ENCODE measurements around the gene KLK4. TPM values are rescaled to one million over a fixed set of nuclear protein-coding genes. Genes with fewer than 3 reads are reported as not detected.

The KLK4 gene
- total RNA-seq, 1 donor from 2014 or later = not detected

DNA sequence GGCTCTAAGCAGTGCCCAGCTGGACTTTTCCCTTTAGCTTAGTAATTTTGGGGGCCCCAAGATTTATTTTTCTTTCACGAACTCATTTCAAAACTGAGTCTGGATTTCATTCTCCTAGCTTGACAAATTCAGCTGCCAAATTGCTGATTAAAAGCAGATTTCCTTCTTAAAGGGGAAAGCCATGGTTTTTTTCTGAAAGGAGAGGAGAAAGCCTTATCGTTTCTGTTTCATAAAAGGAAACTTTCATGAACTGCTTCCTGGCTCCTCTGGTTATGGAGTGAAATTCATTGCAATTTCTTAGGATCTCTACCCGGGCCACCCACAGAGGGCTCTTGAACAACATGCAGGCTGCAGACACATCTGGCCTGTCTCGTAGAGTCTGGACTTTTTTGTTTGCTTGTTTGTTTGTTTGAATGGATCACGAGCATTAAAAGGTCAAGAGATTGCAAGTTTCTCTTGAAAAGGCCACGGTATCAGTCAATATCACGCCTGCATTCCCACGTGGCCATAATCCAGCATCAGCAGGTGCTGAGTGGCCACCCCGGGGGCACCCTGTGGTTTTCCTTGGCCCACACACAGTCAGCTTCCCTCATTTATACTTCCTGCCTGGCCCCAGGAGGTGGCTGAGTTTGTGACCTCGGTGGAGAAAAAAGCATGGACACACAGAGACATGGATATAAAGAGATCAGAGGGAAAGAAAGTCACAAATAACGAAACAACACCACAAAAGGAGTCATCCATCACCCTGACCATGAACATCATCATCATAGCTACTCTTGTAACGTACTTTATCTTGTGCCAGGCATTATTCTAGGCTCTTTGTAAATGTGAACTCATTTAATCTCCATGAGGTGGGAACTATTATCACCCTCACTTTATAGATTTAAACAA is 10.5 kb upstream of the KLK4 start:
- H3K36me3 ChIP-seq (ENCODE audit: control insufficient read depth in 3 of 3, insufficient read depth in 3 of 3, low read length in 3 of 3) = no peaks in the 10 kb centered on the region
- H3K4me3 ChIP-seq (ENCODE audit: low read length in 3 of 3) = no peak overlapping the region
- H3K27ac ChIP-seq (ENCODE audit: low read depth, low read length) = no peak overlapping the region
- no peaks in the 10 kb centered on the region for H3K4me1 ChIP-seq (ENCODE audit: control insufficient read depth in 3 of 3, insufficient read depth in 3 of 3, low read length in 3 of 3)
- H3K27me3 ChIP-seq (ENCODE audit: control insufficient read depth in 3 of 3, insufficient read depth in 3 of 3, low read length in 3 of 3) = peaks cover 4 to 21% (median 6%) of the 10 kb centered on the region in 3 donors
- no peak overlapping the region for H3K9ac ChIP-seq (ENCODE audit: low read depth in 1 of 3, low read length in 3 of 3)
- no peaks in the 10 kb centered on the region for H3K9me3 ChIP-seq (ENCODE audit: control insufficient read depth in 3 of 3, low read length in 3 of 3)

- H3K4me1 ChIP-seq (ENCODE audit: control insufficient read depth in 3 of 3, insufficient read depth in 3 of 3, low read length in 3 of 3) = no peaks in the 10 kb centered on the region
- no peaks in the 10 kb centered on the region for H3K36me3 ChIP-seq (ENCODE audit: control insufficient read depth in 3 of 3, insufficient read depth in 3 of 3, low read length in 3 of 3)
- H3K27me3 ChIP-seq (ENCODE audit: control insufficient read depth in 3 of 3, insufficient read depth in 3 of 3, low read length in 3 of 3) = peaks cover 12 to 37% (median 20%) of the 10 kb centered on the region in 3 donors
- H3K9ac ChIP-seq (ENCODE audit: low read depth in 1 of 3, low read length in 3 of 3) = no peak overlapping the region
- no peak overlapping the region for H3K27ac ChIP-seq (ENCODE audit: low read depth, low read length)
- no peak overlapping the region for H3K4me3 ChIP-seq (ENCODE audit: low read length in 3 of 3)
- H3K9me3 ChIP-seq (ENCODE audit: control insufficient read depth in 3 of 3, low read length in 3 of 3) = no peaks in the 10 kb centered on the region
Observed at GRCh38 chr19:50916069-50916468, 4.9 kb upstream of the KLK4 start.

DNA sequence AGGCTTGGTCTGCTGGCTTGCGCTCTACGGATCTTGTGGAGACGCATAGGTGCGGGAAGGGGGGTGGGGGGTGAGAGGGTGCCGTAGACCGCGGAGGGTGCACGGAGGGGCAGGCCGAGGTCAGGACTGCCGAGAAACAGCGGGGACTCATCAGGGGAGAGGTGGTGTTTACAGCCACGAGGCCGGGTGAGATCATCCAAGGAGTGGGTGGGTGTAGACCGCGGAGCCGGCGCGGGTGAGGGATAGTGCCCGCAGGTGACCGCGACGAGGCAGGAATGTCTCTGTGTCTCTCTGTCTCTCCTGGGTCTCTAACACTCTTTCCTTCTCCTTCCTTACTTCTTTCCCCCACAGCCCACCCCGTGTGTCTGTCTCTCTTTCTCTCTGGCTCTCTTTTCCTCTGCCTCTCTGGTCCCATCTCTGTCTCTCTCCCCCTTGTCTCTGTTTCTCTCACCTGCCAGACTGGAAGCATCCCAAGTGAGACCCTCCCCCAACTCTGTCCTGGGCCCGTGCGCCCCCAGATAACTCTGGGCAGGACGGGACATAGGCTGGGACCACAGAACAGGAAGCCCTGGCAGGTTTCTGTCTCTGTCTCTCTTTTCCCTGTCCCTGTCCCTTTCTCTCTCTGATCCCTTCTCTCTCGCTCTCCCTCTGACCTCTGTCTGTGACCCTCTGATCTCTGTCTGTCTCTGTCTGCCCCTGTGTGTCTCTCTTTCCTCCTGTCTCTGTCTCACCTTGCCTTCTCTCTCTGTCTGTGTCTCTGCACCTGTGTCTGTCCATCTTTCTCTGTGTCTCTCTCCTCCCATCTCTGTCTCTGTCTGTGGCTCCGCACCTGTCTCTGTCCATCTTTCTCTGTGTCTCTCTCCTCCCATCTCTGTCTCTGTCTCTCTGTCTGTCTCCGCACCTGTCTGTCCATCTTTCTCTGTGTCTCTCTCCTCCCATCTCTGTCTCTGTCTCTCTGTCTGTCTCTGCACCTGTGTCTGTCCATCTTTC is 1.8 kb upstream of the KLK4 start:
- Histone ChIP-seq H3K36me3 (ENCODE audit: control insufficient read depth in 3 of 3, insufficient read depth in 3 of 3, low read length in 3 of 3) (no peaks in the 10 kb centered on the region), H3K9ac (ENCODE audit: low read depth in 1 of 3, low read length in 3 of 3) (no peak overlapping the region), H3K27me3 (ENCODE audit: control insufficient read depth in 3 of 3, insufficient read depth in 3 of 3, low read length in 3 of 3) (peaks cover 34 to 50% (median 39%) of the 10 kb centered on the region in 3 donors), H3K27ac (ENCODE audit: low read depth, low read length) (no peak overlapping the region), H3K4me3 (ENCODE audit: low read length in 3 of 3) (no peak overlapping the region), H3K4me1 (ENCODE audit: control insufficient read depth in 3 of 3, insufficient read depth in 3 of 3, low read length in 3 of 3) (no peaks in the 10 kb centered on the region), H3K9me3 (ENCODE audit: control insufficient read depth in 3 of 3, low read length in 3 of 3) (no peaks in the 10 kb centered on the region)

DNA sequence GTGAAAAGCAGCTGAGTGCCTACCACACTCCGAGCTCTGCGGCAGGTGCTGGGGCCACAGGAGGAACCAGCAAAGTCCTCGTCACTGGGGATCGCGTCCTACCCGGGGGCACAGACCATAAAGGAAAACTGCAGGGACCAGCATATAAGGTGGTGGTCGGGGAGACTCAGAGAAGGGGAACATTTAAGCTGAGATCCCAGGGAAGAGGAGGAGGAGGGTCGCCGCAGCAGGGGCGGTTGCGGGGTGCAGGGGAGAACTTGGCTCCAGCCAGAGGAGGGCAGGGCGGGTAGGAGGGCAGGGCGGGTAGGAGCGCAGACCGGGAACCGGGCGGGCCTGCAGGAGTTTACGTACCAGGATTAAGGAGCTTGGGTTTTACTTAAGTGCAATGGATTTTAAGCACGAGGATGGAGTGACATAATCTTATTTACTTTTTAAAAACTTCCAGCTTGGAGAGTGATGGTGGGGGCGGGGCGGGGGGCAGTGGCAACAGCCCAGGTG is 956 bp upstream of the KLK4 start:
- no peaks in the 10 kb centered on the region for H3K4me1 ChIP-seq (ENCODE audit: control insufficient read depth in 3 of 3, insufficient read depth in 3 of 3, low read length in 3 of 3)
- no peaks in the 10 kb centered on the region for H3K36me3 ChIP-seq (ENCODE audit: control insufficient read depth in 3 of 3, insufficient read depth in 3 of 3, low read length in 3 of 3)
- peaks cover 37 to 54% (median 40%) of the 10 kb centered on the region in 3 donors for H3K27me3 ChIP-seq (ENCODE audit: control insufficient read depth in 3 of 3, insufficient read depth in 3 of 3, low read length in 3 of 3)
- H3K27ac ChIP-seq (ENCODE audit: low read depth, low read length) = no peak overlapping the region
- H3K9me3 ChIP-seq (ENCODE audit: control insufficient read depth in 3 of 3, low read length in 3 of 3) = no peaks in the 10 kb centered on the region
- no peak overlapping the region for H3K9ac ChIP-seq (ENCODE audit: low read depth in 1 of 3, low read length in 3 of 3)
- H3K4me3 ChIP-seq (ENCODE audit: low read length in 3 of 3) = no peak overlapping the region

DNA sequence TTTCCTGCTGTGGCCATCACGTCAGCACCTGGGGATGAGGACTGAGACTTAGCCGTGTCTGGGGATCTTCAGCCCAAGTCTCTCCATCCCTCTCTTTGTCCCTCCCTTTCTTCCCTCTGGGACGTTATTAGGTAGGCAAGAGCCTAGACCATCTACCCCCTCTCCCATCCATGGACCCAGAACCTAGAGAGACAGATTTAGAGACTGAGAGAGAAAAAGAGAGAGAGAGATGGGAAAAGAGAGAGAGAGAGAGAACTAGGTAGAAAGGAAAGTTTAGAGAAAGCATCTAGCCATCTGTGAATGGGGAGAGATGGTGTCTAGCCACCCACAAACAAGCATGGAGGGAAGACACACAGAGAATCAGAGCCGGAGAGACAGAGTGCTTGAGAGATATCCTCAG is 473 bp downstream of the KLK4 start:
- Histone ChIP-seq H3K36me3 (ENCODE audit: control insufficient read depth in 3 of 3, insufficient read depth in 3 of 3, low read length in 3 of 3) (no peaks in the 10 kb centered on the region), H3K9ac (ENCODE audit: low read depth in 1 of 3, low read length in 3 of 3) (no peak overlapping the region), H3K27me3 (ENCODE audit: control insufficient read depth in 3 of 3, insufficient read depth in 3 of 3, low read length in 3 of 3) (peaks cover 39 to 50% (median 40%) of the 10 kb centered on the region in 3 donors), H3K4me1 (ENCODE audit: control insufficient read depth in 3 of 3, insufficient read depth in 3 of 3, low read length in 3 of 3) (no peaks in the 10 kb centered on the region), H3K27ac (ENCODE audit: low read depth, low read length) (no peak overlapping the region), H3K9me3 (ENCODE audit: control insufficient read depth in 3 of 3, low read length in 3 of 3) (no peaks in the 10 kb centered on the region), H3K4me3 (ENCODE audit: low read length in 3 of 3) (no peak overlapping the region)

DNA sequence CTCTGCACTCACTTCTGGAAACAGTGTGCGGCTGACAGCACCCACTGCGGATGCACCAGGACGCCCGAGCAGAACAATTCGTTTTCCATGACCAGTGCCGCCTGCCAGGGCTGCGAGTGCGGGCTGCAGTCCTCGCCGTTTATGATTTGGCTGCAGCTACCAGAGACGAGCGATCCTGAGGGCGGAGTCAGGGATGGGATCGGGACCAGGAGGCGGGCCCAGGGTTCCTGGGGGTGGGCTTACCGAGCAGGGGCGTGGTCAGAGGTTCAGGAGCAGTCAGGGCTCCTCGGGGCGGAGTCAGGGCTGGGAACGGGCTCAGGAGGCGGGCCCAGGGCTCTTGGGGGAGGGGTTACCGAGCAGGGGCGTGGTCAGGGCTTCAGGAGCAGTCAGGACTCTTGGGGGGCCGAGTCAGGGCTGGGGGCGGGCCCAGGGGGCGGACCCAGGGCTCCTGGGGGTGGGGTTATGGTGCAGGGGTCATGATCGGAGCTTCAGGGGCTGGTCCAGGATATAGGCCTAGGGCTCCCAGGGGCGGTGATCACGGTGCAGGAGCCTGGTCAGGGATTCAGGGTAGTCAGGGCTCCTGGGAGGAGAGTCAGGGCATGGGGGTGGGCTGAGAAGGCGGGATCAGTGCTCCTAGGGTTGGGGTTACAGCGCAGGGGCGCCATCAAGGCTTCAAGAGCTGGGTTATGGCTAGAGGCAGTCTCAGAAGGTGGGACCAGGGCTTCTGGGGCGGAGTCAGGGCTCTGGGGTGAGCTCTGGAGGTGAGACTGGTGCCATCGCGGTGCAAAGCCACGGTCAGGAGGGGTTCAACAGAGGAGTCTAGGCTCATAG is 1.7 kb downstream of the KLK4 start:
- H3K4me1 ChIP-seq (ENCODE audit: control insufficient read depth in 3 of 3, insufficient read depth in 3 of 3, low read length in 3 of 3) = no peaks in the 10 kb centered on the region
- H3K4me3 ChIP-seq (ENCODE audit: low read length in 3 of 3) = no peak overlapping the region
- H3K9ac ChIP-seq (ENCODE audit: low read depth in 1 of 3, low read length in 3 of 3) = no peak overlapping the region
- no peak overlapping the region for H3K27ac ChIP-seq (ENCODE audit: low read depth, low read length)
- H3K9me3 ChIP-seq (ENCODE audit: control insufficient read depth in 3 of 3, low read length in 3 of 3) = no peaks in the 10 kb centered on the region
- peaks cover 39 to 47% (median 40%) of the 10 kb centered on the region in 3 donors for H3K27me3 ChIP-seq (ENCODE audit: control insufficient read depth in 3 of 3, insufficient read depth in 3 of 3, low read length in 3 of 3)
- no peaks in the 10 kb centered on the region for H3K36me3 ChIP-seq (ENCODE audit: control insufficient read depth in 3 of 3, insufficient read depth in 3 of 3, low read length in 3 of 3)

- peaks cover 39 to 45% (median 40%) of the 10 kb centered on the region in 3 donors for H3K27me3 ChIP-seq (ENCODE audit: control insufficient read depth in 3 of 3, insufficient read depth in 3 of 3, low read length in 3 of 3)
- no peaks in the 10 kb centered on the region for H3K36me3 ChIP-seq (ENCODE audit: control insufficient read depth in 3 of 3, insufficient read depth in 3 of 3, low read length in 3 of 3)
- no peaks in the 10 kb centered on the region for H3K9me3 ChIP-seq (ENCODE audit: control insufficient read depth in 3 of 3, low read length in 3 of 3)
- no peaks in the 10 kb centered on the region for H3K4me1 ChIP-seq (ENCODE audit: control insufficient read depth in 3 of 3, insufficient read depth in 3 of 3, low read length in 3 of 3)
- no peak overlapping the region for H3K4me3 ChIP-seq (ENCODE audit: low read length in 3 of 3)
- H3K9ac ChIP-seq (ENCODE audit: low read depth in 1 of 3, low read length in 3 of 3) = no peak overlapping the region
- no peak overlapping the region for H3K27ac ChIP-seq (ENCODE audit: low read depth, low read length)
Observed at GRCh38 chr19:50908336-50908735, 2.9 kb downstream of the KLK4 start.

GRCh38 chr19:50906217-50906616 is 5.0 kb downstream of the KLK4 start:
- peaks cover 23 to 30% (median 30%) of the 10 kb centered on the region in 3 donors for H3K27me3 ChIP-seq (ENCODE audit: control insufficient read depth in 3 of 3, insufficient read depth in 3 of 3, low read length in 3 of 3)
- H3K4me1 ChIP-seq (ENCODE audit: control insufficient read depth in 3 of 3, insufficient read depth in 3 of 3, low read length in 3 of 3) = no peaks in the 10 kb centered on the region
- no peak overlapping the region for H3K27ac ChIP-seq (ENCODE audit: low read depth, low read length)
- no peaks in the 10 kb centered on the region for H3K36me3 ChIP-seq (ENCODE audit: control insufficient read depth in 3 of 3, insufficient read depth in 3 of 3, low read length in 3 of 3)
- no peaks in the 10 kb centered on the region for H3K9me3 ChIP-seq (ENCODE audit: control insufficient read depth in 3 of 3, low read length in 3 of 3)
- H3K9ac ChIP-seq (ENCODE audit: low read depth in 1 of 3, low read length in 3 of 3) = no peak overlapping the region
- no peak overlapping the region for H3K4me3 ChIP-seq (ENCODE audit: low read length in 3 of 3)

- Histone ChIP-seq H3K27me3 (ENCODE audit: control insufficient read depth in 3 of 3, insufficient read depth in 3 of 3, low read length in 3 of 3) (peaks cover 0 to 8% (median 6%) of the 10 kb centered on the region in 3 donors), H3K9ac (ENCODE audit: low read depth in 1 of 3, low read length in 3 of 3) (no peak overlapping the region), H3K4me3 (ENCODE audit: low read length in 3 of 3) (no peak overlapping the region), H3K9me3 (ENCODE audit: control insufficient read depth in 3 of 3, low read length in 3 of 3) (no peaks in the 10 kb centered on the region), H3K27ac (ENCODE audit: low read depth, low read length) (no peak overlapping the region), H3K4me1 (ENCODE audit: control insufficient read depth in 3 of 3, insufficient read depth in 3 of 3, low read length in 3 of 3) (no peaks in the 10 kb centered on the region), H3K36me3 (ENCODE audit: control insufficient read depth in 3 of 3, insufficient read depth in 3 of 3, low read length in 3 of 3) (no peaks in the 10 kb centered on the region)
Observed at GRCh38 chr19:50902640-50903039, 8.6 kb downstream of the KLK4 start.
